H1 (cell line): ENCODE results near the gene CRHR1. TPM values are rescaled to one million over a fixed set of nuclear protein-coding genes. Genes with fewer than 3 reads are reported as not detected.

Experiments used
- CTCF ChIA-PET: fragments of 300-600 bp; sonication (Branson Sonifier 250); formaldehyde crosslinking; loops from one replicate; lab custom pipeline; 2021; ENCODE audit not compliant: partially characterized antibody; lab: Charles Lee
- POLR2A ChIA-PET: fragments of 300-600 bp; sonication (Branson Sonifier 250); formaldehyde crosslinking; loops from one replicate; lab custom pipeline; 2021; ENCODE audit warnings: inconsistent platforms; ENCODE audit not compliant: partially characterized antibody; lab: Charles Lee
- DNase-seq, 2 experiments: peaks; one replicate each; pipeline versions ENCODE4 v3.0.0 to v3.0.0-alpha.2; 2010 to 2022; ENCODE audit warnings: low spot score in 2 of 2, low read depth in 1 of 2, mixed read lengths in 1 of 2
- FAIRE-seq: peaks from 2 replicates; lab custom pipeline; 2011; peaks lifted over from hg19 to GRCh38; lab: Jason Lieb, UNC
- H2AFZ ChIP-seq: 2 replicates; pipeline ENCODE4 v1.8.1; 2012; ENCODE audit warnings: low read length, inconsistent platforms
- H2AK5ac ChIP-seq: 2 replicates; pipeline ENCODE4 v1.6.1; 2013; ENCODE audit warnings: low read depth, low read length
- H2BK120ac ChIP-seq: replicated peaks from 2 replicates; pipeline ENCODE3; 2013; ENCODE audit warnings: low read depth, low read length, inconsistent platforms
- H2BK12ac ChIP-seq: 2 replicates; pipeline ENCODE4 v1.6.1; 2013; ENCODE audit warnings: low read depth, low read length
- H2BK15ac ChIP-seq: 2 replicates; pipeline ENCODE4 v1.6.1; 2013; ENCODE audit warnings: low read length
- H2BK20ac ChIP-seq: 2 replicates; pipeline ENCODE4 v1.6.1; 2013; ENCODE audit warnings: low read length
- H2BK5ac ChIP-seq: 2 replicates; pipeline ENCODE4 v1.6.1; 2013; ENCODE audit warnings: low read depth, low read length
- H3K14ac ChIP-seq: 2 replicates; pipeline ENCODE4 v1.6.1; 2013; ENCODE audit warnings: inconsistent platforms; ENCODE audit not compliant: insufficient read length
- H3K18ac ChIP-seq: 2 replicates; pipeline ENCODE4 v1.6.1; 2013; ENCODE audit warnings: low read length; ENCODE audit errors: extremely low read depth
- H3K23ac ChIP-seq: 2 replicates; pipeline ENCODE4 v1.6.1; 2013; ENCODE audit warnings: inconsistent platforms; ENCODE audit not compliant: insufficient read length
- H3K23me2 ChIP-seq: 2 replicates; pipeline ENCODE4 v1.6.1; 2013; ENCODE audit warnings: low read depth, low read length
- H3K27ac ChIP-seq: 2 replicates; pipeline ENCODE4 v1.6.1; 2011; ENCODE audit warnings: low read depth, low read length, inconsistent platforms
- H3K27me3 ChIP-seq, 4 experiments: replicated peaks in 1 of 4; 1 replicate in 1 of 4; 2 replicates in 3 of 4; pipeline versions ENCODE4 v1.6.1 to v1.8.1; 2011 to 2013; ENCODE audit warnings: low read length in 3 of 4, mild to moderate bottlenecking in 3 of 4, inconsistent platforms in 2 of 4, mixed read lengths in 2 of 4, moderate library complexity in 1 of 4; ENCODE audit not compliant: control insufficient read depth in 3 of 4, insufficient read depth in 3 of 4; ENCODE audit errors: extremely low read depth in 1 of 4
- H3K36me3 ChIP-seq, 4 experiments: 2 replicates each; pipeline versions ENCODE4 v1.6.1 to v1.8.1; 2011 to 2013; ENCODE audit warnings: mild to moderate bottlenecking in 4 of 4, low read length in 3 of 4, moderate library complexity in 2 of 4, control low read depth in 1 of 4, inconsistent platforms in 1 of 4; ENCODE audit not compliant: insufficient read depth in 4 of 4, control insufficient read depth in 2 of 4
- H3K4ac ChIP-seq: replicated peaks from 2 replicates; pipeline ENCODE3; 2013; ENCODE audit warnings: low read length, low read depth, mixed read lengths, inconsistent platforms; ENCODE audit not compliant: insufficient read length
- H3K4me1 ChIP-seq, 4 experiments: replicated peaks in 1 of 4; 1 replicate in 1 of 4; 2 replicates in 3 of 4; pipeline versions ENCODE4 v1.6.1 to v1.8.1; 2011 to 2013; ENCODE audit warnings: low read length in 3 of 4, inconsistent platforms in 2 of 4, mixed read lengths in 1 of 4; ENCODE audit not compliant: insufficient read depth in 4 of 4, control insufficient read depth in 3 of 4
- H3K4me2 ChIP-seq, 2 experiments: 2 replicates each; pipeline versions ENCODE4 v1.6.1 to v1.8.1; 2011 to 2013; ENCODE audit warnings: low read depth in 2 of 2, low read length in 2 of 2, control low read depth in 1 of 2, inconsistent platforms in 1 of 2, mild to moderate bottlenecking in 1 of 2; ENCODE audit not compliant: insufficient read depth in 1 of 2
- H3K4me3 ChIP-seq, 4 experiments: fragments of 200-600, 300-600 bp in 1 of 4; sonication (generic), shearing (Covaris generic), sonication (Bioruptor Twin) in 1 of 4; 2 replicates each; pipeline versions ENCODE4 v1.5.1 to v1.8.1; 2011 to 2016; ENCODE audit warnings: low read length in 4 of 4, low read depth in 3 of 4, control low read depth in 2 of 4, inconsistent platforms in 2 of 4, mild to moderate bottlenecking in 2 of 4, mixed read lengths in 1 of 4, moderate library complexity in 1 of 4; ENCODE audit not compliant: insufficient read depth in 2 of 4; ENCODE audit errors: extremely low read depth in 1 of 4
- H3K56ac ChIP-seq: replicated peaks from 2 replicates; pipeline ENCODE3; 2013; ENCODE audit warnings: low read depth, mild to moderate bottlenecking, mixed read lengths, low read length, inconsistent platforms; ENCODE audit not compliant: insufficient read length
- H3K79me1 ChIP-seq: 2 replicates; pipeline ENCODE4 v1.6.1; 2013; ENCODE audit warnings: low read depth, low read length, control low read depth
- H3K79me2 ChIP-seq, 2 experiments: 2 replicates each; pipeline versions ENCODE4 v1.6.1 to v1.8.1; 2012 to 2013; ENCODE audit warnings: low read length in 2 of 2, mild to moderate bottlenecking in 2 of 2, inconsistent platforms in 1 of 2; ENCODE audit not compliant: insufficient read depth in 2 of 2, control insufficient read depth in 1 of 2
- H3K9ac ChIP-seq, 4 experiments: replicated peaks in 1 of 4; 1 replicate in 1 of 4; 2 replicates in 3 of 4; pipeline versions ENCODE4 v1.6.1 to v1.8.1; 2011 to 2013; ENCODE audit warnings: low read depth in 3 of 4, low read length in 3 of 4, control low read depth in 2 of 4, mild to moderate bottlenecking in 2 of 4, moderate library complexity in 2 of 4, inconsistent platforms in 1 of 4; ENCODE audit errors: extremely low read depth in 1 of 4
- H3K9me3 ChIP-seq, 2 experiments: 2 replicates each; pipeline versions ENCODE4 v1.6.1 to v1.8.1; 2012 to 2013; ENCODE audit warnings: mild to moderate bottlenecking in 2 of 2, moderate library complexity in 2 of 2, control low read depth in 1 of 2, inconsistent platforms in 1 of 2, low read depth in 1 of 2, low read length in 1 of 2, mixed read lengths in 1 of 2; ENCODE audit not compliant: insufficient read depth in 2 of 2
- H4K20me1 ChIP-seq, 2 experiments: replicated peaks in 1 of 2; 2 replicates each; pipeline versions ENCODE3 to v1.8.1; 2011 to 2013; ENCODE audit warnings: inconsistent platforms in 2 of 2, low read length in 2 of 2, mild to moderate bottlenecking in 1 of 2; ENCODE audit not compliant: insufficient read depth in 2 of 2, control insufficient read depth in 1 of 2
- H4K5ac ChIP-seq: 2 replicates; pipeline ENCODE4 v1.6.1; 2013; ENCODE audit warnings: low read length, low read depth, mixed read lengths, inconsistent platforms; ENCODE audit not compliant: insufficient read length
- H4K8ac ChIP-seq: 2 replicates; pipeline ENCODE4 v1.8.0; 2013; ENCODE audit warnings: mild to moderate bottlenecking, moderate library complexity, low read length, inconsistent platforms; ENCODE audit not compliant: insufficient read depth; ENCODE audit errors: extremely low read depth
- H4K91ac ChIP-seq: replicated peaks from 2 replicates; pipeline ENCODE3; 2013; ENCODE audit warnings: low read length, mixed read lengths, inconsistent platforms; ENCODE audit not compliant: insufficient read length
- BRCA1 ChIP-seq: IDR thresholded peaks from 2 replicates; pipeline ENCODE4 v1.6.1; 2012; ENCODE audit warnings: low read depth, low read length, improper control_type of control experiment
- EZH2 ChIP-seq: fragments of 200-600 bp; sonication (generic); IDR thresholded peaks from 2 replicates; pipeline ENCODE4 v1.7.1; 2012; ENCODE audit warnings: low read depth, mild to moderate bottlenecking, moderate library complexity, low read length, inconsistent platforms; ENCODE audit not compliant: severe bottlenecking
- HDAC6 ChIP-seq: IDR thresholded peaks from one replicate; pipeline ENCODE4 v1.7.1; 2012; ENCODE audit warnings: low read depth, mild to moderate bottlenecking, inconsistent platforms, low read length, moderate library complexity
- JUN ChIP-seq: IDR thresholded peaks from 2 replicates; pipeline ENCODE4 v1.6.1; 2011; ENCODE audit warnings: low read depth, mild to moderate bottlenecking, improper control_type of control experiment, low read length
- JUND ChIP-seq: IDR thresholded peaks from 2 replicates; pipeline ENCODE4 v1.6.1; 2011; ENCODE audit warnings: mild to moderate bottlenecking, improper control_type of control experiment, low read length
- RAD21 ChIP-seq, 2 experiments: IDR thresholded peaks in 1 of 2; conservative IDR thresholded peaks in 1 of 2; 2 replicates each; pipeline ENCODE4 v1.6.1; 2011; ENCODE audit warnings: low read depth in 2 of 2, low read length in 2 of 2, improper control_type of control experiment in 1 of 2, inconsistent platforms in 1 of 2, mild to moderate bottlenecking in 1 of 2, moderate library complexity in 1 of 2
- RNF2 ChIP-seq: fragments of 200-900, 300-1000 bp; sonication (generic); IDR thresholded peaks from 2 replicates; pipeline ENCODE4 v1.7.1; 2016; ENCODE audit warnings: borderline replicate concordance, low read depth, mild to moderate bottlenecking, antibody characterized with exemption, low read length; ENCODE audit not compliant: poor library complexity, severe bottlenecking; ENCODE audit errors: missing control alignments
- TAF1 ChIP-seq: IDR thresholded peaks from 2 replicates; pipeline ENCODE4 v1.6.1; 2011; ENCODE audit warnings: mild to moderate bottlenecking, low read depth, low read length
- TBP ChIP-seq: IDR thresholded peaks from 2 replicates; pipeline ENCODE4 v1.6.1; 2011; ENCODE audit warnings: low read depth, low read length, improper control_type of control experiment
- ZNF274 ChIP-seq: IDR thresholded peaks from 2 replicates; pipeline ENCODE4 v1.7.0; 2012; ENCODE audit warnings: low read length, borderline replicate concordance; ENCODE audit errors: extremely low read depth
- WGBS, 2 experiments: shearing (Covaris generic) in 1 of 2; methylation state at CpG; one replicate each; pipeline versions ENCODE4 v1.1.6 to v1.1.7; 2013 to 2015; ENCODE audit warnings: low lambda C conversion rate in 2 of 2, mixed read lengths in 2 of 2, inconsistent platforms in 1 of 2, low coverage in 1 of 2, missing lambda C conversion rate in 1 of 2; ENCODE audit not compliant: insufficient replicate concordance in 2 of 2, insufficient coverage in 1 of 2, insufficient read length in 1 of 2; ENCODE audit errors: extremely low coverage in 1 of 2, missing lambda C conversion rate in 1 of 2; 5-methylcytosine and 5-hydroxymethylcytosine counted together
- polyA plus RNA-seq, 7 experiments: library from polyadenylated mRNA; depleted of rRNA in 3 of 7; stranded (reverse) in 5 of 7; unstranded in 2 of 7; fragments of >200 nt in 5 of 7; fragments of 200-250 nt in 2 of 7; gene quantifications; 1 replicate in 5 of 7; 2 replicates in 1 of 7; 4 replicates in 1 of 7; pipeline versions ENCODE4 v1.2.1 to v1.2.3, GENCODE V29; 2011 to 2013; ENCODE audit warnings: missing spikeins in 2 of 7, mixed read lengths in 2 of 7
- total RNA-seq: library from RNA; stranded (reverse); fragmentation: NEBNext Ultra II Directional; extraction: Animal tissue kit (Norgen Biotek cat#: 25700); gene quantifications from 2 replicates; pipeline ENCODE4 v1.2.1, GENCODE V29; 2021

The CRHR1 gene
- total and polyA plus RNA-seq, 2 of the 8 experiments (the other 6 are each of a cell fraction or from before 2014, with no cell fraction given), result 0.56 to 1.7 TPM

GRCh38 chr17:45861165-45861564 lies 77.0 kb downstream of the CRHR1 start:
- no peaks in the 10 kb centered on the region for H3K9me3 ChIP-seq
- no peak overlapping the region for H3K4me2 ChIP-seq
- H3K56ac ChIP-seq, result no peak overlapping the region
- H3K14ac ChIP-seq, result no peak overlapping the region
- H3K4ac ChIP-seq, result peak overlapping the region; percentile 14
- no peak overlapping the region for H3K18ac ChIP-seq
- no peak overlapping the region for H3K4me3 ChIP-seq
- TF ChIP-seq JUN (no peak), BRCA1 (no peak), JUND (no peak), EZH2 (no peak), RAD21 (IDR thresholded peaks at IDR 0.05 in 1 of 2, conservative IDR thresholded peaks at IDR 0.05 in 1 of 2; ENCODE audit: low read depth in 2 of 2, low read length in 2 of 2) (no peak), TAF1 (no peak), RNF2 (no peak), ZNF274 (no peak), TBP (no peak), HDAC6 (no peak)
- H4K20me1 ChIP-seq, result peaks cover 0 to 1% of the 10 kb centered on the region in 2 experiments
- no peak overlapping the region for H4K91ac ChIP-seq
- no peak overlapping the region for H2BK20ac ChIP-seq
- no peak overlapping the region for H2BK120ac ChIP-seq
- no peaks in the 10 kb centered on the region; a peak in 2 of 7 replicates for H3K27me3 ChIP-seq
- H2BK5ac ChIP-seq, result no peak overlapping the region
- 0 out of 2 replicates have a peak, but pooled peaks cover 1% of the 10 kb centered on the region for H3K23me2 ChIP-seq
- H2BK15ac ChIP-seq, result no peak overlapping the region
- no peak overlapping the region for H3K27ac ChIP-seq
- no peaks in the 10 kb centered on the region for H3K79me1 ChIP-seq
- CTCF ChIA-PET, result interaction anchor here (0.8 to 2.8 kb wide), 6 partner anchors 10 to 213 kb away, joined by 3 to 12 read pairs (median 4); no protein-coding TSS in a partner anchor
- no peak overlapping the region for H3K9ac ChIP-seq
- no peak overlapping the region for H4K8ac ChIP-seq
- no peak overlapping the region for H4K5ac ChIP-seq
- POLR2A ChIA-PET, result no interaction called here
- H3K23ac ChIP-seq, result no peak overlapping the region
- no peaks in the 10 kb centered on the region; a peak in 1 of 8 replicates for H3K36me3 ChIP-seq
- DNase-seq, result no peak
- no peak for FAIRE-seq
- H2BK12ac ChIP-seq, result no peak overlapping the region
- H3K79me2 ChIP-seq, result no peaks in the 10 kb centered on the region
- H2AFZ ChIP-seq, result no peak overlapping the region
- WGBS, 2 experiments, result 85% methylated on average over 7 of the region's 7 CpGs; no CpG with 5 or more reads in 1 of the 2 experiments
- H3K4me1 ChIP-seq, result peaks cover 0 to 5% (median 2%) of the 10 kb centered on the region in 4 experiments; a peak in 1 of 7 replicates
- H2AK5ac ChIP-seq, result no peak overlapping the region
